H1 (cell line): ENCODE measurements around the gene PBXIP1.

Source experiments
- ASH2L ChIP-seq: fragments of 200-600, 300-600 bp; sonication (generic); IDR thresholded peaks from one replicate; pipeline ENCODE4 v1.7.1; 2017; ENCODE audit warnings: low read length
- CBX5 ChIP-seq: fragments of 300-800, 300-1000 bp; sonication (generic); IDR thresholded peaks from 2 replicates; pipeline ENCODE4 v1.7.1; 2016; ENCODE audit warnings: antibody characterized with exemption, low read length, low read depth
- EP300 ChIP-seq, 2 experiments: IDR thresholded peaks; 1 replicate in 1 of 2; 2 replicates in 1 of 2; pipeline ENCODE4 v1.6.1; 2011 to 2012; ENCODE audit warnings: low read depth in 2 of 2, low read length in 2 of 2, mild to moderate bottlenecking in 2 of 2, borderline replicate concordance in 1 of 2, inconsistent platforms in 1 of 2, moderate library complexity in 1 of 2
- EZH2 ChIP-seq: fragments of 200-600 bp; sonication (generic); IDR thresholded peaks from 2 replicates; pipeline ENCODE4 v1.7.1; 2012; ENCODE audit warnings: low read depth, mild to moderate bottlenecking, moderate library complexity, low read length, inconsistent platforms; ENCODE audit not compliant: severe bottlenecking
- KDM5A ChIP-seq: fragments of 200-600 bp; IDR thresholded peaks from 2 replicates; pipeline ENCODE4 v1.7.1; 2012; ENCODE audit warnings: mild to moderate bottlenecking, low read length, inconsistent platforms, mixed read lengths
- MAX ChIP-seq: IDR thresholded peaks from 2 replicates; pipeline ENCODE4 v1.6.1; 2012; ENCODE audit warnings: inconsistent platforms
- RFX5 ChIP-seq: IDR thresholded peaks from 2 replicates; pipeline ENCODE4 v1.6.1; 2011; ENCODE audit warnings: low read depth, low read length, improper control_type of control experiment, borderline replicate concordance
- SIX5 ChIP-seq: IDR thresholded peaks from 2 replicates; pipeline ENCODE4 v1.6.1; 2011; ENCODE audit warnings: mild to moderate bottlenecking, low read depth, low read length
- TF ChIP-seq, protein P1 (sequence below), 3 experiments: IDR thresholded peaks; 1 replicate in 2 of 3; 2 replicates in 1 of 3; pipeline versions ENCODE4 v1.5.1 to v1.6.1; 2011; ENCODE audit warnings: low read length in 3 of 3, mild to moderate bottlenecking in 3 of 3, inconsistent platforms in 2 of 3, low read depth in 1 of 3, moderate library complexity in 1 of 3; ENCODE audit not compliant: insufficient read depth in 1 of 3; ENCODE audit errors: control extremely low read depth in 1 of 3

DNA sequence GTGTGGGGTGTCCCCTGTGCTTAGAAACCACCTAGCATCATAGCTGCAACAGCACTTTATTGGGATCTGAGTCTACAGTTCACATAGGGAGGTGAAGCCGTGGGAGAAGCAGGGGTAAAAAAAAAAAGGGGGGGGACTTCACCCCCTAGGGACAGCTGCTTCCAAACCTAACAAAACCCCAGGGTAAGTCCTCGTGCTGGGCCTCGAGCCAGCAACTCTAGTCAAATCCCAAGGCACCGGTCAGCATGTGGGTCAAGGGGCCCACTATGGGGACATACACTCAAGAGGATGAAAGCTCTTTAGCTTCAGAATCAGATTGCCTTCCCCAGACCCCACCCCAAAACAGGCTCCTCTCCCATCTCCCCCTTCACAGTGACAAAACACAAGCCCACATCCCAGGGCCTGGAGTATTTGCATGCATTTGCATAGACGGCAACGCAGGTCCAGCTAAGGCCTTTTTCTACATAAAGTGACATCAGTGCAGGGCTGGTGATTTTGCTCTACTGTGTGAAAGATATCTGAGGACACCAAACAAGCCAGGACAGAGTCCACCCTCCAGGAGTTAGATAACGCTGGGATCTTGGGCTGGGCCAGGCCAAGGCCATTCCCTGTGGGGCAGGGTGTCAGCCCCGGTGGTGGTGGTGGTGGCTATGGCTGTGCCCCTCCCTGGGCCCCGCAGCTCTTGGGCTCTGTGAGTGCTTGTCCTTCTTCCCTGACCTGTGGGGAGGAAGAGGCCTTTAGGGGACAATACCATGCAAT is 11.3 kb downstream of the PBXIP1 start:
- TF ChIP-seq KDM5A (no peak), EZH2 (no peak), EP300 (IDR thresholded peaks at IDR 0.05; ENCODE audit: borderline replicate concordance in 1 of 2, low read depth in 2 of 2, low read length in 2 of 2) (no peak), RFX5 (no peak), ASH2L (no peak), SIX5 (no peak), CBX5 (no peak), MAX (no peak)
- TF ChIP-seq, protein P1, sequence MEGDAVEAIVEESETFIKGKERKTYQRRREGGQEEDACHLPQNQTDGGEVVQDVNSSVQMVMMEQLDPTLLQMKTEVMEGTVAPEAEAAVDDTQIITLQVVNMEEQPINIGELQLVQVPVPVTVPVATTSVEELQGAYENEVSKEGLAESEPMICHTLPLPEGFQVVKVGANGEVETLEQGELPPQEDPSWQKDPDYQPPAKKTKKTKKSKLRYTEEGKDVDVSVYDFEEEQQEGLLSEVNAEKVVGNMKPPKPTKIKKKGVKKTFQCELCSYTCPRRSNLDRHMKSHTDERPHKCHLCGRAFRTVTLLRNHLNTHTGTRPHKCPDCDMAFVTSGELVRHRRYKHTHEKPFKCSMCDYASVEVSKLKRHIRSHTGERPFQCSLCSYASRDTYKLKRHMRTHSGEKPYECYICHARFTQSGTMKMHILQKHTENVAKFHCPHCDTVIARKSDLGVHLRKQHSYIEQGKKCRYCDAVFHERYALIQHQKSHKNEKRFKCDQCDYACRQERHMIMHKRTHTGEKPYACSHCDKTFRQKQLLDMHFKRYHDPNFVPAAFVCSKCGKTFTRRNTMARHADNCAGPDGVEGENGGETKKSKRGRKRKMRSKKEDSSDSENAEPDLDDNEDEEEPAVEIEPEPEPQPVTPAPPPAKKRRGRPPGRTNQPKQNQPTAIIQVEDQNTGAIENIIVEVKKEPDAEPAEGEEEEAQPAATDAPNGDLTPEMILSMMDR (IDR thresholded peaks at IDR 0.05; ENCODE audit: control extremely low read depth in 1 of 3, insufficient read depth in 1 of 3, low read depth in 1 of 3, low read length in 3 of 3), result no peak
